Measurements from ENCODE around the gene CCNE1. TPM values are rescaled to one million over a fixed set of nuclear protein-coding genes. Genes with fewer than 3 reads are reported as not detected.

The CCNE1 gene
- polyA plus RNA-seq, 1 donor (not counting 4 experiments of a cell fraction or from before 2014, with no cell fraction given), result 11.2 TPM

DNA sequence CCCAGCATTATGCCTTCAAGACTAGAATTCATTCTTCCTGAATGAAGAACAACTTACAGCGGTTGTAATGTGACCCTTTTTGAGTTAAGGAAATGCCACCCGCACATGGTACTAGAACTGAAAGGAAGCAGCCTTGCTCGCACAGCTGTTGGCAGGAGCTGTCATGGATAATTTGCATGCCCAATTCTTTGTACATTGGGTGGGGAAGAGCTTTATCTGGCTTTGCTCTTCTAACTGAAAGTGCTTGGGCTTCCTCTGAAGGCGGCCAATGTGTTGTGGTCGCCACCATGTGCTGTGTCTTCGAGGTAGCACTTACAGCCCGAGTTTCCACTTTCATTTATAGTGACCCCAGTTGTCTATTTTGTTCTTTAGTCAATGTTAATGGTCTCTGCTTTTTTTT lies 3.4 kb downstream of the CCNE1 start:
- FAIRE-seq, result no peak
- H3K9ac ChIP-seq (ENCODE audit: control insufficient read depth, extremely low read depth, insufficient read depth, low read length), result no peak overlapping the region

DNA sequence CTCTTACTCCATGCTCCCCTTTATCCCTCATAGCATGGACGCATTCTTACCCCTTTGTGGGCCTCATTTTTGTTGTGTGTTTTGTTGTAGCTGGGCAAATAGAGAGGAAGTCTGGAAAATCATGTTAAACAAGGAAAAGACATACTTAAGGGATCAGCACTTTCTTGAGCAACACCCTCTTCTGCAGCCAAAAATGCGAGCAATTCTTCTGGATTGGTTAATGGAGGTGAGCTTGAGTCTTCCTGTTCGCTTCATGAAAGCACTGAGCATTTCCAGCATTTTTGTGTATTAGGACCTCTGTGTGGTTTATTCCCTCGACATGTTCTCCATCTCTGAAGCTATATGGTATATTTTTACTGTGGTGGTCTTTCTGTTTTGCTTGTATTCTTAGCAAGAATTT lies 5.5 kb downstream of the CCNE1 start:
- Histone ChIP-seq H3K4me1 (ENCODE audit: control insufficient read depth, extremely low read depth, insufficient read depth, low read length) (no peaks in the 10 kb centered on the region), H3K36me3 (ENCODE audit: control insufficient read depth in 2 of 2, extremely low read depth in 1 of 2, insufficient read depth in 2 of 2, low read length in 2 of 2) (peaks cover 0 to 3% of the 10 kb centered on the region in 2 experiments), H3K27me3 (ENCODE audit: control insufficient read depth, extremely low read depth, insufficient read depth, low read length) (no peaks in the 10 kb centered on the region), H3K4me2 (ENCODE audit: control insufficient read depth, extremely low read depth, insufficient read depth, low read depth, low read length) (no peak overlapping the region), H3K9me3 (ENCODE audit: control insufficient read depth, low read depth, low read length) (no peaks in the 10 kb centered on the region), H3K27ac (ENCODE audit: control insufficient read depth, insufficient read depth, low read length) (no peak overlapping the region), H3K4me3 (ENCODE audit: control insufficient read depth in 2 of 3, extremely low read depth in 1 of 3, insufficient read depth in 2 of 3, low read depth in 1 of 3, low read length in 3 of 3) (no peak overlapping the region), H3K9ac (ENCODE audit: control insufficient read depth, extremely low read depth, insufficient read depth, low read length) (no peak overlapping the region), H4K20me1 (ENCODE audit: control insufficient read depth, extremely low read depth, insufficient read depth, low read length) (no peaks in the 10 kb centered on the region), H3K79me2 (ENCODE audit: control insufficient read depth, insufficient read depth, low read length) (no peaks in the 10 kb centered on the region), H2AFZ (ENCODE audit: control insufficient read depth, low read length) (no peak overlapping the region), H3K9me1 (ENCODE audit: control insufficient read depth, extremely low read depth, insufficient read depth, low read length) (no peaks in the 10 kb centered on the region)
- no peak for FAIRE-seq
- dilution Hi-C loops (cut with MboI; ENCODE audit: extremely low pct_ligation_motif_present, low sequenced_read_pairs), result no loop called here
- TF ChIP-seq, protein P1, sequence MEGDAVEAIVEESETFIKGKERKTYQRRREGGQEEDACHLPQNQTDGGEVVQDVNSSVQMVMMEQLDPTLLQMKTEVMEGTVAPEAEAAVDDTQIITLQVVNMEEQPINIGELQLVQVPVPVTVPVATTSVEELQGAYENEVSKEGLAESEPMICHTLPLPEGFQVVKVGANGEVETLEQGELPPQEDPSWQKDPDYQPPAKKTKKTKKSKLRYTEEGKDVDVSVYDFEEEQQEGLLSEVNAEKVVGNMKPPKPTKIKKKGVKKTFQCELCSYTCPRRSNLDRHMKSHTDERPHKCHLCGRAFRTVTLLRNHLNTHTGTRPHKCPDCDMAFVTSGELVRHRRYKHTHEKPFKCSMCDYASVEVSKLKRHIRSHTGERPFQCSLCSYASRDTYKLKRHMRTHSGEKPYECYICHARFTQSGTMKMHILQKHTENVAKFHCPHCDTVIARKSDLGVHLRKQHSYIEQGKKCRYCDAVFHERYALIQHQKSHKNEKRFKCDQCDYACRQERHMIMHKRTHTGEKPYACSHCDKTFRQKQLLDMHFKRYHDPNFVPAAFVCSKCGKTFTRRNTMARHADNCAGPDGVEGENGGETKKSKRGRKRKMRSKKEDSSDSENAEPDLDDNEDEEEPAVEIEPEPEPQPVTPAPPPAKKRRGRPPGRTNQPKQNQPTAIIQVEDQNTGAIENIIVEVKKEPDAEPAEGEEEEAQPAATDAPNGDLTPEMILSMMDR (optimal IDR thresholded peaks at IDR 0.05 in 1 of 3, IDR thresholded peaks at IDR 0.05 in 1 of 3, conservative IDR thresholded peaks at IDR 0.05 in 1 of 3; ENCODE audit: extremely low read depth in 1 of 3, insufficient read depth in 2 of 3, low read length in 3 of 3), result no peak
- TF ChIP-seq EZH2 (IDR thresholded peaks at IDR 0.05; ENCODE audit: low read length), result no peak
- DNase-seq (ENCODE audit: low read depth, low spot score), result no peak

More for the DNA sequence above, 3.4 kb downstream of the CCNE1 start:
- no peak for DNase-seq (ENCODE audit: low read depth, low spot score)
- dilution Hi-C loops (cut with MboI; ENCODE audit: extremely low pct_ligation_motif_present, low sequenced_read_pairs), result no loop called here
- Histone ChIP-seq H3K4me2 (ENCODE audit: control insufficient read depth, extremely low read depth, insufficient read depth, low read depth, low read length) (no peak overlapping the region), H3K4me3 (ENCODE audit: control insufficient read depth in 2 of 3, extremely low read depth in 1 of 3, insufficient read depth in 2 of 3, low read depth in 1 of 3, low read length in 3 of 3) (no peak overlapping the region), H3K4me1 (ENCODE audit: control insufficient read depth, extremely low read depth, insufficient read depth, low read length) (peaks cover 8% of the 10 kb centered on the region), H4K20me1 (ENCODE audit: control insufficient read depth, extremely low read depth, insufficient read depth, low read length) (no peaks in the 10 kb centered on the region), H3K9me3 (ENCODE audit: control insufficient read depth, low read depth, low read length) (no peaks in the 10 kb centered on the region), H2AFZ (ENCODE audit: control insufficient read depth, low read length) (no peak overlapping the region), H3K27me3 (ENCODE audit: control insufficient read depth, extremely low read depth, insufficient read depth, low read length) (no peaks in the 10 kb centered on the region), H3K79me2 (ENCODE audit: control insufficient read depth, insufficient read depth, low read length) (no peaks in the 10 kb centered on the region), H3K27ac (ENCODE audit: control insufficient read depth, insufficient read depth, low read length) (no peak overlapping the region), H3K9me1 (ENCODE audit: control insufficient read depth, extremely low read depth, insufficient read depth, low read length) (no peaks in the 10 kb centered on the region), H3K36me3 (ENCODE audit: control insufficient read depth in 2 of 2, extremely low read depth in 1 of 2, insufficient read depth in 2 of 2, low read length in 2 of 2) (peaks cover 0 to 2% of the 10 kb centered on the region in 2 experiments)
- TF ChIP-seq, protein P1 (optimal IDR thresholded peaks at IDR 0.05 in 1 of 3, IDR thresholded peaks at IDR 0.05 in 1 of 3, conservative IDR thresholded peaks at IDR 0.05 in 1 of 3; ENCODE audit: extremely low read depth in 1 of 3, insufficient read depth in 2 of 3, low read length in 3 of 3), result no peak
- TF ChIP-seq EZH2 (IDR thresholded peaks at IDR 0.05; ENCODE audit: low read length), result no peak

Data from keratinocyte (primary cell).